Body of pancreas (tissue), 4 donors: ENCODE data around the gene CDH15.

Experiments used
- CTCF ChIP-seq, 7 experiments: fragments of 450-650 bp in 4 of 7; fragments of 200-600 bp in 3 of 7; sonication (generic) in 3 of 7; IDR thresholded peaks; one replicate each; pipeline ENCODE4 v1.5.1; 2016 to 2019; ENCODE audit warnings: antibody characterized with exemption in 7 of 7
- POLR2A ChIP-seq, 3 donors: fragments of 450-650 bp; IDR thresholded peaks; one replicate each; pipeline ENCODE4 v1.6.1; 2016; ENCODE audit warnings: antibody characterized with exemption in 3 of 3, mild to moderate bottlenecking in 2 of 3

- TF ChIP-seq CTCF (IDR thresholded peaks at IDR 0.05) (no peak), POLR2A (IDR thresholded peaks at IDR 0.05) (no peak)
Measured at GRCh38 chr16:89143201-89143741, 28.3 kb upstream of the CDH15 start.
